Natural killer cell (primary cell): ENCODE results near the gene TPM1. TPM values are rescaled to one million over a fixed set of nuclear protein-coding genes. Genes with fewer than 3 reads are reported as not detected.
A peak's percentile ranks its signal among the peaks of the same experiment; 100 is the strongest.

Experiments
- ATAC-seq, 3 donors: fragments of 150-1000 bp in 2 of 3; fragments of 200-7000 bp in 1 of 3; cut with Tn5 transposase; 1 replicate in 1 of 3; 2 replicates in 2 of 3; pipeline ENCODE4 v1.10.0; 2021; ENCODE audit warnings: mild to moderate bottlenecking in 2 of 3, moderate library complexity in 2 of 3
- DNase-seq, 2 donors: peaks; one replicate each; pipeline versions ENCODE4 v3.0.0 to v3.0.0-alpha.2; 2013 to 2021; ENCODE audit warnings: mixed read lengths in 1 of 2
- H3K27ac ChIP-seq: one replicate; pipeline ENCODE4 v1.5.1; 2013; ENCODE audit warnings: mild to moderate bottlenecking, low read length
- H3K27me3 ChIP-seq: one replicate; pipeline ENCODE4 v1.6.1; 2013; ENCODE audit warnings: low read length; ENCODE audit not compliant: control insufficient read depth, insufficient read depth
- H3K36me3 ChIP-seq: one replicate; pipeline ENCODE4 v1.6.1; 2013; ENCODE audit warnings: low read length; ENCODE audit not compliant: control insufficient read depth, insufficient read depth
- H3K4me1 ChIP-seq: one replicate; pipeline ENCODE4 v1.6.1; 2013; ENCODE audit warnings: low read length; ENCODE audit not compliant: control insufficient read depth, insufficient read depth
- H3K4me3 ChIP-seq: one replicate; pipeline ENCODE4 v1.5.1; 2013; ENCODE audit warnings: low read length
- H3K9me3 ChIP-seq: one replicate; pipeline ENCODE4 v1.6.1; 2013; ENCODE audit warnings: low read length; ENCODE audit not compliant: control insufficient read depth, insufficient read depth
- H3K27ac Mint-ChIP-seq, 2 donors: one replicate each; pipeline ENCODE4 v1.8.0; 2022; ENCODE audit warnings: mild to moderate bottlenecking in 2 of 2, mixed read lengths in 2 of 2, moderate library complexity in 1 of 2
- H3K27me3 Mint-ChIP-seq, 2 donors: one replicate each; pipeline ENCODE4 v1.8.0; 2022; ENCODE audit warnings: low read depth in 2 of 2, mixed read lengths in 2 of 2
- H3K36me3 Mint-ChIP-seq: one replicate; pipeline ENCODE4 v1.8.0; 2022; ENCODE audit warnings: mixed read lengths
- H3K4me1 Mint-ChIP-seq, 2 donors: one replicate each; pipeline ENCODE4 v1.8.0; 2022; ENCODE audit warnings: mixed read lengths in 2 of 2
- H3K4me3 Mint-ChIP-seq: one replicate; pipeline ENCODE4 v1.8.0; 2022; ENCODE audit warnings: mild to moderate bottlenecking, moderate library complexity, mixed read lengths
- H3K9me3 Mint-ChIP-seq, 2 donors: one replicate each; pipeline ENCODE4 v1.8.0; 2022; ENCODE audit warnings: mixed read lengths in 2 of 2
- whole genome bisulfite sequencing: methylation state at CpG from one replicate; pipeline ENCODE4 v1.1.7; 2013; ENCODE audit warnings: missing lambda C conversion rate; ENCODE audit not compliant: insufficient coverage; 5-methylcytosine and 5-hydroxymethylcytosine counted together
- intact Hi-C: fragments of 100-400 bp; cut with micrococcal nuclease; formaldehyde crosslinking; loops from one replicate; pipeline ENCODE4 v1.14.2; 2022
- total RNA-seq, 4 donors: library from RNA; stranded (reverse); fragments of 120-200 nt in 1 of 4; gene quantifications; one replicate each; pipeline versions ENCODE4 v1.2.3 to v1.2.4, GENCODE V29; 2013 to 2022
- TF ChIP-seq, protein P1 (sequence below): fragments of 200-600 bp; IDR thresholded peaks from one replicate; pipeline ENCODE4 v1.8.0; 2022; ENCODE audit warnings: antibody characterized with exemption

TPM1 gene
- total RNA-seq, 3 donors from 2014 or later (not counting 1 experiment from before 2014, with no cell fraction given), result 21.5 to 33.0 (median 25.6) TPM

- no peak overlapping the region for H3K27ac Mint-ChIP-seq
- peaks cover 66 to 76% of the 10 kb centered on the region in 2 donors for H3K27me3 Mint-ChIP-seq
- no peak for ATAC-seq
- intact Hi-C loops, result loop anchor here (10.0 kb wide), 1 partner anchor 241 kb away; no protein-coding TSS in a partner anchor
- Histone ChIP-seq H3K27ac (no peak overlapping the region), H3K27me3 (peaks cover 48% of the 10 kb centered on the region), H3K4me1 (peaks cover 23% of the 10 kb centered on the region), H3K4me3 (no peak overlapping the region), H3K9me3 (no peaks in the 10 kb centered on the region), H3K36me3 (no peaks in the 10 kb centered on the region)
- DNase-seq, result peak in 1 of 2 donors; percentile 26
- H3K36me3 Mint-ChIP-seq, result no peaks in the 10 kb centered on the region
- H3K9me3 Mint-ChIP-seq, result no peaks in the 10 kb centered on the region
- H3K4me1 Mint-ChIP-seq, result peaks cover 11 to 20% of the 10 kb centered on the region in 2 donors
- 2% methylated on average over 54 of the region's 54 CpGs for WGBS
- H3K4me3 Mint-ChIP-seq, result peak overlapping the region; percentile 56
- TF ChIP-seq, protein P1, sequence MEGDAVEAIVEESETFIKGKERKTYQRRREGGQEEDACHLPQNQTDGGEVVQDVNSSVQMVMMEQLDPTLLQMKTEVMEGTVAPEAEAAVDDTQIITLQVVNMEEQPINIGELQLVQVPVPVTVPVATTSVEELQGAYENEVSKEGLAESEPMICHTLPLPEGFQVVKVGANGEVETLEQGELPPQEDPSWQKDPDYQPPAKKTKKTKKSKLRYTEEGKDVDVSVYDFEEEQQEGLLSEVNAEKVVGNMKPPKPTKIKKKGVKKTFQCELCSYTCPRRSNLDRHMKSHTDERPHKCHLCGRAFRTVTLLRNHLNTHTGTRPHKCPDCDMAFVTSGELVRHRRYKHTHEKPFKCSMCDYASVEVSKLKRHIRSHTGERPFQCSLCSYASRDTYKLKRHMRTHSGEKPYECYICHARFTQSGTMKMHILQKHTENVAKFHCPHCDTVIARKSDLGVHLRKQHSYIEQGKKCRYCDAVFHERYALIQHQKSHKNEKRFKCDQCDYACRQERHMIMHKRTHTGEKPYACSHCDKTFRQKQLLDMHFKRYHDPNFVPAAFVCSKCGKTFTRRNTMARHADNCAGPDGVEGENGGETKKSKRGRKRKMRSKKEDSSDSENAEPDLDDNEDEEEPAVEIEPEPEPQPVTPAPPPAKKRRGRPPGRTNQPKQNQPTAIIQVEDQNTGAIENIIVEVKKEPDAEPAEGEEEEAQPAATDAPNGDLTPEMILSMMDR, result no peak
These were observed 959 bp downstream of the TPM1 start for GRCh38 chr15:63043335-63044076.

- TF ChIP-seq, protein P1, result no peak
- Histone ChIP-seq H3K4me3 (no peak overlapping the region), H3K27ac (no peak overlapping the region), H3K9me3 (no peaks in the 10 kb centered on the region), H3K27me3 (peaks cover 48% of the 10 kb centered on the region), H3K36me3 (no peaks in the 10 kb centered on the region), H3K4me1 (peaks cover 28% of the 10 kb centered on the region)
- peaks cover 16 to 25% of the 10 kb centered on the region in 2 donors for H3K4me1 Mint-ChIP-seq
- ATAC-seq (no peak), DNase-seq (no peak)
- H3K27me3 Mint-ChIP-seq, result peaks cover 64 to 70% of the 10 kb centered on the region in 2 donors
- no peak overlapping the region for H3K27ac Mint-ChIP-seq
- intact Hi-C loops, result loop anchor here (10.0 kb wide), 1 partner anchor 241 kb away; no protein-coding TSS in a partner anchor
- H3K9me3 Mint-ChIP-seq, result no peaks in the 10 kb centered on the region
- H3K4me3 Mint-ChIP-seq, result no peak overlapping the region
- WGBS, result 48% methylated on average over 6 of the region's 7 CpGs
- H3K36me3 Mint-ChIP-seq, result no peaks in the 10 kb centered on the region
These were observed 1.6 kb downstream of the TPM1 start for GRCh38 chr15:63044077-63044644.

GRCh38 chr15:63044645-63045464 lies 2.3 kb downstream of the TPM1 start:
- ATAC-seq (no peak), DNase-seq (no peak)
- Histone ChIP-seq H3K27ac (no peak overlapping the region), H3K4me3 (no peak overlapping the region), H3K9me3 (no peaks in the 10 kb centered on the region), H3K36me3 (no peaks in the 10 kb centered on the region), H3K27me3 (peaks cover 46% of the 10 kb centered on the region), H3K4me1 (peaks cover 29% of the 10 kb centered on the region)
- intact Hi-C loops, result loop anchor here (10.0 kb wide), 1 partner anchor 240 kb away; no protein-coding TSS in a partner anchor
- WGBS, result 42% methylated on average over 5 of the region's 6 CpGs
- peaks cover 23 to 32% of the 10 kb centered on the region in 2 donors for H3K4me1 Mint-ChIP-seq
- no peak overlapping the region for H3K27ac Mint-ChIP-seq
- no peak overlapping the region for H3K4me3 Mint-ChIP-seq
- no peaks in the 10 kb centered on the region for H3K36me3 Mint-ChIP-seq
- TF ChIP-seq, protein P1, result no peak
- H3K27me3 Mint-ChIP-seq, result peaks cover 57 to 63% of the 10 kb centered on the region in 2 donors
- no peaks in the 10 kb centered on the region for H3K9me3 Mint-ChIP-seq
